DND-41 (cell line): ENCODE measurements around the gene TBC1D22A.

Source experiments
- EZH2 ChIP-seq: IDR thresholded peaks from 3 replicates; pipeline ENCODE4 v1.6.1; 2012; ENCODE audit warnings: borderline replicate concordance, low read depth, mild to moderate bottlenecking, moderate library complexity, low read length, inconsistent platforms; ENCODE audit not compliant: severe bottlenecking
- TF ChIP-seq, protein P1 (sequence below): IDR thresholded peaks from 2 replicates; pipeline ENCODE4 v1.5.1; 2012; ENCODE audit warnings: borderline replicate concordance, low read length, moderate library complexity, mild to moderate bottlenecking; ENCODE audit not compliant: poor library complexity, severe bottlenecking; ENCODE audit errors: extremely low read depth

DNA sequence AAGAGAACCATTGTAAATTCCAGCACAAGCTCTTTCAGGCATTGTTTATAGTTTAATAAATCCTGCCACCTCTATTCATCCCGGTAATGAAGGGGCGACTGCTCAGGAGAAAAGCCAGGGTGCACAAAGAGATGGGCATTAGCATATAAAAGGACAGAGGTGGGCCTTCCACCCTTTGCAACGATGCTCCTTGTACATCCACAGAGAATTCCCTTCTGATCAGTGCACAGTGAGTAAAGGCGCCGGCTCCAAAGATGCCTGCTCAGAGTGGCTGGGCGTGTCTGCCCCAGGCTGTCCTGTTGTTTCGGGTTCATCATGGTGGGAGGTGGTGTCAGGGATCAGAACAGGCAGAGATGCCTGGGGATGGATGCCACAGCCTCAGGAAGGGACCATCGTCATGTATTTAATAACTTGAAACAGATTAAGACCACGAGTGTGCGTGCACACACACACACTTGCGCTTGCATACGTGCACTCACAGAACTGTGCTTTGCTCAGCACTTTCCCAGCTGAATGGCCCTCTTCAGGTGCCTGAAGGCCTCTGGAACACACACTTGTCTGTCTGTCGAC lies 305.0 kb downstream of the TBC1D22A start:
- TF ChIP-seq, protein P1, sequence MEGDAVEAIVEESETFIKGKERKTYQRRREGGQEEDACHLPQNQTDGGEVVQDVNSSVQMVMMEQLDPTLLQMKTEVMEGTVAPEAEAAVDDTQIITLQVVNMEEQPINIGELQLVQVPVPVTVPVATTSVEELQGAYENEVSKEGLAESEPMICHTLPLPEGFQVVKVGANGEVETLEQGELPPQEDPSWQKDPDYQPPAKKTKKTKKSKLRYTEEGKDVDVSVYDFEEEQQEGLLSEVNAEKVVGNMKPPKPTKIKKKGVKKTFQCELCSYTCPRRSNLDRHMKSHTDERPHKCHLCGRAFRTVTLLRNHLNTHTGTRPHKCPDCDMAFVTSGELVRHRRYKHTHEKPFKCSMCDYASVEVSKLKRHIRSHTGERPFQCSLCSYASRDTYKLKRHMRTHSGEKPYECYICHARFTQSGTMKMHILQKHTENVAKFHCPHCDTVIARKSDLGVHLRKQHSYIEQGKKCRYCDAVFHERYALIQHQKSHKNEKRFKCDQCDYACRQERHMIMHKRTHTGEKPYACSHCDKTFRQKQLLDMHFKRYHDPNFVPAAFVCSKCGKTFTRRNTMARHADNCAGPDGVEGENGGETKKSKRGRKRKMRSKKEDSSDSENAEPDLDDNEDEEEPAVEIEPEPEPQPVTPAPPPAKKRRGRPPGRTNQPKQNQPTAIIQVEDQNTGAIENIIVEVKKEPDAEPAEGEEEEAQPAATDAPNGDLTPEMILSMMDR = no peak
- no peak for TF ChIP-seq EZH2
